Neuronal stem cell (in vitro differentiated cells): ENCODE results near the gene FHDC1.

Experiments
- DNase-seq: peaks from one replicate; pipeline ENCODE4 v3.0.0-alpha.2; 2013; ENCODE audit warnings: low spot score
- H2AFZ ChIP-seq: one replicate; pipeline ENCODE4 v1.6.1; 2013; ENCODE audit warnings: mild to moderate bottlenecking, low read length, inconsistent platforms
- H2AK5ac ChIP-seq: 2 replicates; pipeline ENCODE4 v1.6.1; 2013; ENCODE audit warnings: low read depth, mild to moderate bottlenecking, inconsistent platforms, low read length, moderate library complexity, mixed read lengths
- H2BK120ac ChIP-seq: 2 replicates; pipeline ENCODE4 v1.6.1; 2013; ENCODE audit warnings: low read depth, mild to moderate bottlenecking, inconsistent platforms, low read length, moderate library complexity, mixed read lengths
- H2BK12ac ChIP-seq: one replicate; pipeline ENCODE4 v1.6.1; 2013; ENCODE audit warnings: low read length, inconsistent platforms
- H2BK15ac ChIP-seq: 2 replicates; pipeline ENCODE4 v1.6.1; 2013; ENCODE audit warnings: mild to moderate bottlenecking, low read length, inconsistent platforms, mixed read lengths
- H2BK5ac ChIP-seq: one replicate; pipeline ENCODE4 v1.6.1; 2013; ENCODE audit warnings: inconsistent platforms, mild to moderate bottlenecking, low read length, moderate library complexity
- H3K14ac ChIP-seq: one replicate; pipeline ENCODE4 v1.6.1; 2013; ENCODE audit warnings: low read length, inconsistent platforms
- H3K18ac ChIP-seq: 2 replicates; pipeline ENCODE4 v1.6.1; 2013; ENCODE audit warnings: low read length, inconsistent platforms
- H3K23ac ChIP-seq: 2 replicates; pipeline ENCODE4 v1.6.1; 2013; ENCODE audit warnings: low read depth, mild to moderate bottlenecking, mixed read lengths, low read length, inconsistent platforms; ENCODE audit not compliant: poor library complexity
- H3K27ac ChIP-seq: replicated peaks from 3 replicates; pipeline ENCODE4 v1.5.1; 2013; ENCODE audit warnings: low read length, inconsistent platforms
- H3K27me3 ChIP-seq, 3 experiments: 2 replicates each; pipeline ENCODE4 v1.6.1; 2013; ENCODE audit warnings: low read length in 3 of 3, mild to moderate bottlenecking in 2 of 3, inconsistent platforms in 1 of 3, low read depth in 1 of 3, mixed read lengths in 1 of 3, moderate library complexity in 1 of 3; ENCODE audit not compliant: control insufficient read depth in 3 of 3, insufficient read depth in 3 of 3
- H3K36me3 ChIP-seq, 2 donors: replicated peaks in 1 of 2; 2 replicates each; pipeline ENCODE4 v1.6.1; 2013; ENCODE audit warnings: low read length in 2 of 2; ENCODE audit not compliant: control insufficient read depth in 2 of 2, insufficient read depth in 2 of 2
- H3K4ac ChIP-seq: 2 replicates; pipeline ENCODE4 v1.6.1; 2013; ENCODE audit warnings: inconsistent platforms, mild to moderate bottlenecking, low read length, moderate library complexity
- H3K4me1 ChIP-seq, 2 donors: 1 replicate in 1 of 2; 2 replicates in 1 of 2; pipeline ENCODE4 v1.6.1; 2013; ENCODE audit warnings: low read length in 2 of 2, low read depth in 1 of 2; ENCODE audit not compliant: control insufficient read depth in 2 of 2, insufficient read depth in 1 of 2
- H3K4me2 ChIP-seq: one replicate; pipeline ENCODE4 v1.6.1; 2013; ENCODE audit warnings: mild to moderate bottlenecking, low read length, inconsistent platforms; ENCODE audit not compliant: insufficient read depth, poor library complexity, severe bottlenecking
- H3K4me3 ChIP-seq, 2 donors: 2 replicates each; pipeline ENCODE4 v1.5.1; 2013; ENCODE audit warnings: low read length in 2 of 2, mild to moderate bottlenecking in 2 of 2, inconsistent platforms in 1 of 2, moderate library complexity in 1 of 2
- H3K79me1 ChIP-seq: one replicate; pipeline ENCODE4 v1.6.1; 2013; ENCODE audit warnings: low read depth, mild to moderate bottlenecking, inconsistent platforms, low read length, moderate library complexity
- H3K9ac ChIP-seq: one replicate; pipeline ENCODE4 v1.6.1; 2013; ENCODE audit warnings: mild to moderate bottlenecking, low read depth, low read length, inconsistent platforms; ENCODE audit not compliant: poor library complexity
- H3K9me3 ChIP-seq, 2 donors: replicated peaks in 1 of 2; 2 replicates each; pipeline versions ENCODE3 to v1.6.1; 2013; ENCODE audit warnings: low read length in 2 of 2, mild to moderate bottlenecking in 2 of 2, inconsistent platforms in 1 of 2, low read depth in 1 of 2, mixed read lengths in 1 of 2, moderate library complexity in 1 of 2; ENCODE audit not compliant: control insufficient read depth in 2 of 2, insufficient read depth in 1 of 2
- H4K8ac ChIP-seq: one replicate; pipeline ENCODE4 v1.6.1; 2013; ENCODE audit warnings: low read depth, mild to moderate bottlenecking, inconsistent platforms, low read length, moderate library complexity
- H4K91ac ChIP-seq: one replicate; pipeline ENCODE4 v1.6.1; 2013; ENCODE audit warnings: low read length, low read depth, mild to moderate bottlenecking, inconsistent platforms; ENCODE audit not compliant: poor library complexity
- whole genome bisulfite sequencing, 2 donors: extraction: QIAGEN DNeasy Blood & Tissue Kit; methylation state at CpG; one replicate each; pipeline ENCODE4 v1.1.7; 2013; ENCODE audit warnings: missing lambda C conversion rate in 2 of 2, mixed read lengths in 1 of 2; ENCODE audit not compliant: insufficient read length in 2 of 2, insufficient replicate concordance in 1 of 2; ENCODE audit errors: extremely low coverage in 2 of 2; 5-methylcytosine and 5-hydroxymethylcytosine counted together

The FHDC1 gene

DNA sequence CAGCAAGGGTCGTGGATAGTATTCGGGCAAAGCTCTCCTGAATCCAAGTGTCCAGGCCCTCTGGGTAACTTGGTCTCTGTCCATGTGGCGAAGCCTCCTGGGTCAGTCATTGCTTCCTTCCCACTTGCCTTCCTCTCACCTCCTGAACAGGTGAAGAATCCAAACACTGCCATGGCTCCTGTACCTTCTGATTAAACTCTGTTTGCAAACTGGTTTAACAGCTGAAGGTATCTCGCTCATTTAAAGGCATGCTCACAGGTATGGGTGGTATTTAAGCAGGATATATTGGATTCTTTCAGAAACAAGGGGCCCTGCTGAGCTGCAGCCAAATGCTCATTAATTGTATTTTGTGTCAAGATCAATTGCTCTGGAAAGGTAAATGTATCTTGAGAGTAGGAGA is 28.2 kb downstream of the FHDC1 start:
- Histone ChIP-seq H3K27ac (no peak overlapping the region), H2AFZ (no peak overlapping the region), H3K4me2 (no peak overlapping the region), H3K36me3 (peaks cover 0 to 5% of the 10 kb centered on the region in 2 donors), H3K23ac (no peak overlapping the region), H3K4me3 (no peak overlapping the region), H3K18ac (no peak overlapping the region), H2BK12ac (no peak overlapping the region), H3K79me1 (no peaks in the 10 kb centered on the region), H2BK5ac (no peak overlapping the region), H3K4me1 (peaks cover 2 to 5% of the 10 kb centered on the region in 2 donors), H4K91ac (no peak overlapping the region), H2BK15ac (no peak overlapping the region), H3K9ac (no peak overlapping the region), H2AK5ac (no peak overlapping the region), H3K9me3 (no peaks in the 10 kb centered on the region), H3K4ac (no peak overlapping the region), H2BK120ac (no peak overlapping the region), H4K8ac (no peak overlapping the region), H3K14ac (no peak overlapping the region), H3K27me3 (no peaks in the 10 kb centered on the region)
- no CpG with 5 or more reads among the region's 4 CpGs for WGBS, 2 donors
- no peak for DNase-seq

DNA sequence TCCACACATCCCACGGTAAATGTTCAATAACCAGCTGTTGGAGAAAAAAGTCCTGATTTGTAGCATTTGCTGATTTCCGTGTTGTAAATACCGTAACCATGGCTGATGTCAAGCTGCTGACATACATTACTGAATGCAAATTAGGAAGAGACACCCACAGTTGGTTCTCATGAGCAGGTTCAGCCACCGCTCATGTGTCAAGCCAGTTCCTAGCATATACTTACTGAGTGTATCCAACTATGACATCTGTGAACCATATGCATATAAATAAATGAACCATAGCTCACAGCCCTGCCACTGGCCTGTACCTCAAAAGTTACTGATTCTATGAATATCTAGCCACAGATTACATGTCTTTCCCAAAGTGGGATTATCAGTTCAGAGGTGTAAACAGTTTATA is 29.5 kb downstream of the FHDC1 start:
- WGBS, 2 donors = no CpG with 5 or more reads among the region's 4 CpGs

DNA sequence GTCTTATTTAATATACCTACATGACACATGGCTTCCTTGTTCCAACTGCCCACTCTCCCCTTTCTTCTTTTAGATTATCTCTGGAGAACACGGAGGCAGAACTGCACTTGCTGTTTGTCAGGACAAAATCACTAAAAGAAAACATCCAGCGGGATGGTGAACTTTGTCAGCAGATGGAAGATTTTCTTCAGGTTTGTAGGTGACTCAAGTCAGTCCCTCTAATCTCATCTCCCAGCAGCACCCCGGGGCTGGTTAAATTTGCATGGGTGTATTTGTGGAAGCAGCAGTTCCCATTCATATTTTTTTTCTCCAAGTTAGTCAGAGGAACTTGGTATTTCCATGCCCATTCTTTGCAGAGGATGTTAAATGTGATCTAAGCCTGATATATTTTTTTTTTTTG is 31.8 kb downstream of the FHDC1 start:
- Histone ChIP-seq H3K36me3 (peaks cover 0 to 7% of the 10 kb centered on the region in 2 donors), H2BK5ac (no peak overlapping the region), H3K4me1 (peaks cover 0 to 2% of the 10 kb centered on the region in 2 donors), H2AK5ac (no peak overlapping the region), H3K4me2 (no peak overlapping the region), H3K14ac (no peak overlapping the region), H3K4ac (no peak overlapping the region), H2BK120ac (no peak overlapping the region), H3K9ac (no peak overlapping the region), H3K9me3 (no peaks in the 10 kb centered on the region), H2BK12ac (no peak overlapping the region), H2AFZ (no peak overlapping the region), H3K27ac (no peak overlapping the region), H2BK15ac (no peak overlapping the region), H4K8ac (no peak overlapping the region), H3K18ac (no peak overlapping the region), H3K23ac (no peak overlapping the region), H3K79me1 (no peaks in the 10 kb centered on the region), H3K27me3 (no peaks in the 10 kb centered on the region), H3K4me3 (no peak overlapping the region), H4K91ac (no peak overlapping the region)
- WGBS, 2 donors = no CpG with 5 or more reads among the region's 3 CpGs
- no peak for DNase-seq

More for the DNA sequence above, 29.5 kb downstream of the FHDC1 start:
- no peak overlapping the region for H3K23ac ChIP-seq
- DNase-seq = no peak
- H3K4me3 ChIP-seq = no peak overlapping the region
- peaks cover 2 to 5% of the 10 kb centered on the region in 2 donors for H3K4me1 ChIP-seq
- no peak overlapping the region for H2AK5ac ChIP-seq
- no peaks in the 10 kb centered on the region for H3K27me3 ChIP-seq
- no peak overlapping the region for H2BK12ac ChIP-seq
- no peak overlapping the region for H3K9ac ChIP-seq
- H4K8ac ChIP-seq = no peak overlapping the region
- H3K36me3 ChIP-seq = peaks cover 0 to 7% of the 10 kb centered on the region in 2 donors
- no peak overlapping the region for H3K14ac ChIP-seq
- no peak overlapping the region for H2BK120ac ChIP-seq
- H3K18ac ChIP-seq = no peak overlapping the region
- no peak overlapping the region for H2BK15ac ChIP-seq
- no peak overlapping the region for H2BK5ac ChIP-seq
- no peak overlapping the region for H3K27ac ChIP-seq
- no peak overlapping the region for H2AFZ ChIP-seq
- no peak overlapping the region for H3K4me2 ChIP-seq
- no peak overlapping the region for H3K4ac ChIP-seq
- H3K9me3 ChIP-seq = no peaks in the 10 kb centered on the region
- no peaks in the 10 kb centered on the region for H3K79me1 ChIP-seq
- H4K91ac ChIP-seq = no peak overlapping the region

DNA sequence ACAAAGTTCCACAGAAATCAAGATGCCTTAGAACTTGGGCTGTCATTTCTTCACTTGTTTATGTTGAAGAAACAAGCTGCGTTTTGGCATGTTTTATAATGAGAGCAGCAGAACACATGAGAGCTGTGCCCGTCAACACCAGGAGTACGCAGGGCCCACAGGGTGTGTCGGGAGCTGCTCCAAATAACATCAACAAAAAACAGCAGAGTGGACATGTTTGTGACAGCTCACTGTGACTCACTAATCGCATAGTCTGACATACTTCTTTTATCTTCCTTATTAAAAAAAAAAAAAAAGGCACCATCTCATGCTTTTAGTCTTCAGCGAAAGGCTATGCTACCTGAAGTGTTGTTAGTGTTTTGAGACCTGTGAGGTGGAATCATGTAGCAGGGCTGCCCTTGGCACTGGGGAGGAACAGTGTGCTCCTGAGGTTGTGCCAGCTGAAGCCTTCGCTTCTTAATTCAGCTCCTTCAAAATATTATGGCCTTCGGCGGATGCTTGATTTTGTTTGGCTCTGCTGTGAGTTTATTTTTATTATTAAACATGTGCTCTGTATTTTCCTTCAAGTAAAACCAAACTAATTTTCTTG is 32.8 kb downstream of the FHDC1 start:
- Histone ChIP-seq H3K79me1 (no peaks in the 10 kb centered on the region), H3K4me2 (no peak overlapping the region), H3K4me3 (no peak overlapping the region), H2BK15ac (no peak overlapping the region), H3K36me3 (peaks cover 0 to 7% of the 10 kb centered on the region in 2 donors), H2BK5ac (no peak overlapping the region), H3K27ac (no peak overlapping the region), H2AK5ac (no peak overlapping the region), H2BK12ac (no peak overlapping the region), H2BK120ac (no peak overlapping the region), H4K91ac (no peak overlapping the region), H3K4ac (no peak overlapping the region), H3K4me1 (peaks cover 0 to 5% of the 10 kb centered on the region in 2 donors), H3K23ac (no peak overlapping the region), H3K18ac (no peak overlapping the region), H3K9me3 (no peaks in the 10 kb centered on the region), H3K9ac (no peak overlapping the region), H2AFZ (no peak overlapping the region), H3K27me3 (no peaks in the 10 kb centered on the region), H3K14ac (no peak overlapping the region), H4K8ac (no peak overlapping the region)
- no CpG with 5 or more reads among the region's 9 CpGs for WGBS, 2 donors
- DNase-seq = no peak
